H9 (cell line): ENCODE results near the gene PRLHR. TPM values are rescaled to one million over a fixed set of nuclear protein-coding genes. Genes with fewer than 3 reads are reported as not detected.

Experiments
- DNase-seq: peaks from one replicate; pipeline ENCODE4 v3.0.0-alpha.2; 2017
- H2AFZ ChIP-seq: one replicate; pipeline ENCODE4 v1.6.1; 2013; ENCODE audit warnings: mild to moderate bottlenecking, low read length, control low read depth, moderate library complexity
- H2AK5ac ChIP-seq: 2 replicates; pipeline ENCODE4 v1.6.1; 2013; ENCODE audit warnings: low read length, control low read depth, mixed read lengths; ENCODE audit not compliant: insufficient read length
- H2BK120ac ChIP-seq: one replicate; pipeline ENCODE4 v1.6.1; 2013; ENCODE audit warnings: low read depth, mild to moderate bottlenecking, low read length, control low read depth, inconsistent platforms; ENCODE audit not compliant: poor library complexity, severe bottlenecking
- H2BK12ac ChIP-seq: 2 replicates; pipeline ENCODE4 v1.6.1; 2013; ENCODE audit warnings: low read length, control low read depth, mixed read lengths, low read depth; ENCODE audit not compliant: insufficient read length
- H2BK15ac ChIP-seq: 2 replicates; pipeline ENCODE4 v1.6.1; 2013; ENCODE audit warnings: low read depth, low read length, control low read depth
- H2BK20ac ChIP-seq: one replicate; pipeline ENCODE4 v1.6.1; 2013; ENCODE audit warnings: low read depth, mild to moderate bottlenecking, low read length, control low read depth, inconsistent platforms; ENCODE audit not compliant: poor library complexity, severe bottlenecking
- H2BK5ac ChIP-seq: 2 replicates; pipeline ENCODE4 v1.6.1; 2013; ENCODE audit warnings: low read length, control low read depth, mixed read lengths; ENCODE audit not compliant: insufficient read length
- H3K14ac ChIP-seq: 2 replicates; pipeline ENCODE4 v1.6.1; 2013; ENCODE audit warnings: low read length, control low read depth; ENCODE audit not compliant: insufficient read depth
- H3K18ac ChIP-seq: 2 replicates; pipeline ENCODE4 v1.6.1; 2013; ENCODE audit warnings: low read depth, mild to moderate bottlenecking, mixed read lengths, low read length, control low read depth; ENCODE audit not compliant: insufficient read length
- H3K23ac ChIP-seq: 2 replicates; pipeline ENCODE4 v1.6.1; 2013; ENCODE audit warnings: low read length, control low read depth, mixed read lengths, low read depth; ENCODE audit not compliant: insufficient read length
- H3K23me2 ChIP-seq: 2 replicates; pipeline ENCODE4 v1.6.1; 2013; ENCODE audit warnings: low read depth, mild to moderate bottlenecking, mixed read lengths, low read length, control low read depth; ENCODE audit not compliant: insufficient read length, poor library complexity, severe bottlenecking
- H3K27ac ChIP-seq: 2 replicates; pipeline ENCODE4 v1.5.1; 2013; ENCODE audit warnings: low read length, control low read depth, mixed read lengths, low read depth; ENCODE audit not compliant: insufficient read length
- H3K27me3 ChIP-seq: 2 replicates; pipeline ENCODE4 v1.6.1; 2013; ENCODE audit warnings: low read length, control low read depth, inconsistent platforms; ENCODE audit not compliant: insufficient read depth
- H3K4ac ChIP-seq: 2 replicates; pipeline ENCODE4 v1.6.1; 2013; ENCODE audit warnings: low read depth, mild to moderate bottlenecking, control low read depth, inconsistent platforms, low read length, moderate library complexity
- H3K4me1 ChIP-seq: 2 replicates; pipeline ENCODE4 v1.6.1; 2013; ENCODE audit warnings: low read length, control low read depth, inconsistent platforms; ENCODE audit not compliant: insufficient read depth
- H3K4me2 ChIP-seq: 2 replicates; pipeline ENCODE4 v1.6.1; 2013; ENCODE audit warnings: low read length, control low read depth, mixed read lengths; ENCODE audit not compliant: insufficient read length, insufficient read depth
- H3K56ac ChIP-seq: 2 replicates; pipeline ENCODE4 v1.6.1; 2013; ENCODE audit warnings: low read depth, mild to moderate bottlenecking, mixed read lengths, low read length, control low read depth; ENCODE audit not compliant: insufficient read length
- H3K79me1 ChIP-seq: 2 replicates; pipeline ENCODE4 v1.6.1; 2013; ENCODE audit warnings: low read depth, mild to moderate bottlenecking, moderate library complexity, low read length, control low read depth, inconsistent platforms; ENCODE audit not compliant: insufficient read depth, poor library complexity, severe bottlenecking
- H3K79me2 ChIP-seq: 2 replicates; pipeline ENCODE4 v1.6.1; 2013; ENCODE audit warnings: low read length, control low read depth, inconsistent platforms; ENCODE audit not compliant: insufficient read depth
- H3K9ac ChIP-seq: 2 replicates; pipeline ENCODE4 v1.6.1; 2013; ENCODE audit warnings: low read length, control low read depth, mixed read lengths; ENCODE audit not compliant: insufficient read length; ENCODE audit errors: extremely low read depth
- H3K9me3 ChIP-seq: one replicate; pipeline ENCODE4 v1.6.1; 2013; ENCODE audit warnings: low read depth, low read length, inconsistent platforms; ENCODE audit not compliant: control insufficient read depth
- H3T11ph ChIP-seq: one replicate; pipeline ENCODE4 v1.6.1; 2013; ENCODE audit warnings: mild to moderate bottlenecking, low read length, control low read depth, inconsistent platforms
- H4K20me1 ChIP-seq: one replicate; pipeline ENCODE4 v1.6.1; 2013; ENCODE audit not compliant: control insufficient read depth, insufficient read length, insufficient read depth
- H4K5ac ChIP-seq: 2 replicates; pipeline ENCODE4 v1.6.1; 2013; ENCODE audit warnings: low read depth, mild to moderate bottlenecking, mixed read lengths, low read length, control low read depth; ENCODE audit not compliant: insufficient read length
- H4K8ac ChIP-seq: replicated peaks from 2 replicates; pipeline ENCODE4 v1.6.1; 2013; ENCODE audit warnings: low read length, control low read depth, mixed read lengths, low read depth; ENCODE audit not compliant: insufficient read length
- H4K91ac ChIP-seq: 2 replicates; pipeline ENCODE4 v1.6.1; 2013; ENCODE audit warnings: low read depth, mild to moderate bottlenecking, moderate library complexity, mixed read lengths, low read length, control low read depth; ENCODE audit not compliant: insufficient read length
- H3K27ac Mint-ChIP-seq, 3 experiments: 2 replicates in 2 of 3; 3 replicates in 1 of 3; pipeline ENCODE4 v1.8.0; 2020 to 2021; ENCODE audit warnings: mixed read lengths in 3 of 3, mild to moderate bottlenecking in 1 of 3, moderate library complexity in 1 of 3
- H3K27me3 Mint-ChIP-seq: 2 replicates; pipeline ENCODE4 v1.8.0; 2021; ENCODE audit warnings: low read depth, mild to moderate bottlenecking, moderate library complexity, mixed read lengths
- H3K36me3 Mint-ChIP-seq, 3 experiments: 2 replicates in 2 of 3; 3 replicates in 1 of 3; pipeline ENCODE4 v1.8.0; 2020 to 2021; ENCODE audit warnings: low read depth in 3 of 3, mixed read lengths in 3 of 3; ENCODE audit not compliant: insufficient read depth in 1 of 3
- H3K4me1 Mint-ChIP-seq, 2 experiments: 2 replicates each; pipeline ENCODE4 v1.8.0; 2020; ENCODE audit warnings: mixed read lengths in 2 of 2
- H3K4me3 Mint-ChIP-seq, 2 experiments: 2 replicates in 1 of 2; 3 replicates in 1 of 2; pipeline ENCODE4 v1.8.0; 2020 to 2021; ENCODE audit warnings: mild to moderate bottlenecking in 2 of 2, mixed read lengths in 2 of 2, moderate library complexity in 1 of 2
- H3K9me3 Mint-ChIP-seq, 2 experiments: 2 replicates in 1 of 2; 3 replicates in 1 of 2; pipeline ENCODE4 v1.8.0; 2020; ENCODE audit warnings: mild to moderate bottlenecking in 2 of 2, mixed read lengths in 2 of 2, moderate library complexity in 1 of 2
- WGBS: extraction: QIAGEN DNeasy Blood & Tissue Kit; methylation state at CpG from one replicate; pipeline ENCODE4 v1.1.7; 2013; ENCODE audit warnings: missing lambda C conversion rate, low lambda C conversion rate, mixed read lengths; ENCODE audit not compliant: insufficient read length; ENCODE audit errors: extremely low coverage; 5-methylcytosine and 5-hydroxymethylcytosine counted together
- total RNA-seq: library from RNA; stranded (reverse); gene quantifications from 2 replicates; pipeline ENCODE4 v1.2.1, GENCODE V29; 2021
- TF ChIP-seq, protein P1 (sequence below): fragments of 200-600 bp; sonication (generic); conservative IDR thresholded peaks from 3 replicates; pipeline ENCODE4 v1.8.0; 2021; ENCODE audit warnings: antibody characterized with exemption, mild to moderate bottlenecking

Gene PRLHR
- total RNA-seq, 1 experiment from 2014 or later, result not detected

DNA sequence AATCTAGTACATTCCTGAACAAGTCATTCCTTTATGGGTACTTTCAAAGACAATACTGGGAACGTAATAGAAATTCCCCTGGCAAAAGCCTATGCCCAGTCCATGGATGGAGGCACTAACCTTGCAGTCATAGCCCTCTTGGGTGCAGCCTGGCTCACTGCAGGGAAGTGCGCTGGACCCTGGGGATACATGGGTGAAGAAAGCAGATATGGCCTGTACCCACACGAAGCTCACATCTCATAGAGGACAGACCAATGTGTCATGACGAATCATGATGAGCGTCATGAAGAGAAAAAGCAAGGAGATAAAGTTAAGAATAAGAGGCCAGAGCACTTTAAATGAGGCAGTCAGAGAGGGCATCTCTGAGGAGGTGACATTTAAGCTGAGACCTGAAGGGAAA, 11.8 kb downstream of the PRLHR start:
- Histone ChIP-seq H3K56ac (no peak overlapping the region), H3K4me2 (no peak overlapping the region), H3K4me1 (no peaks in the 10 kb centered on the region), H3K23me2 (no peaks in the 10 kb centered on the region), H4K8ac (no peak overlapping the region), H3K79me1 (no peaks in the 10 kb centered on the region), H3K9ac (no peak overlapping the region), H3T11ph (no peak overlapping the region), H2AFZ (no peak overlapping the region), H4K5ac (no peak overlapping the region), H3K18ac (no peak overlapping the region), H2BK5ac (no peak overlapping the region), H4K91ac (no peak overlapping the region), H2BK12ac (no peak overlapping the region), H3K79me2 (no peaks in the 10 kb centered on the region), H3K9me3 (no peaks in the 10 kb centered on the region), H2BK120ac (no peak overlapping the region), H3K4ac (no peak overlapping the region), H3K23ac (no peak overlapping the region), H4K20me1 (no peaks in the 10 kb centered on the region), H2BK15ac (no peak overlapping the region), H3K27ac (no peak overlapping the region), H2BK20ac (no peak overlapping the region), H3K14ac (no peak overlapping the region), H2AK5ac (no peak overlapping the region), H3K27me3 (no peaks in the 10 kb centered on the region)
- Mint-ChIP-seq H3K4me3 (no peak overlapping the region), H3K27ac (no peak overlapping the region), H3K36me3 (no peaks in the 10 kb centered on the region; a peak in 1 of 7 replicates), H3K4me1 (peaks cover 2 to 6% of the 10 kb centered on the region in 2 experiments; a peak in 3 of 4 replicates), H3K9me3 (no peaks in the 10 kb centered on the region), H3K27me3 (peaks cover 15% of the 10 kb centered on the region)
- DNase-seq, result no peak
- TF ChIP-seq, protein P1, sequence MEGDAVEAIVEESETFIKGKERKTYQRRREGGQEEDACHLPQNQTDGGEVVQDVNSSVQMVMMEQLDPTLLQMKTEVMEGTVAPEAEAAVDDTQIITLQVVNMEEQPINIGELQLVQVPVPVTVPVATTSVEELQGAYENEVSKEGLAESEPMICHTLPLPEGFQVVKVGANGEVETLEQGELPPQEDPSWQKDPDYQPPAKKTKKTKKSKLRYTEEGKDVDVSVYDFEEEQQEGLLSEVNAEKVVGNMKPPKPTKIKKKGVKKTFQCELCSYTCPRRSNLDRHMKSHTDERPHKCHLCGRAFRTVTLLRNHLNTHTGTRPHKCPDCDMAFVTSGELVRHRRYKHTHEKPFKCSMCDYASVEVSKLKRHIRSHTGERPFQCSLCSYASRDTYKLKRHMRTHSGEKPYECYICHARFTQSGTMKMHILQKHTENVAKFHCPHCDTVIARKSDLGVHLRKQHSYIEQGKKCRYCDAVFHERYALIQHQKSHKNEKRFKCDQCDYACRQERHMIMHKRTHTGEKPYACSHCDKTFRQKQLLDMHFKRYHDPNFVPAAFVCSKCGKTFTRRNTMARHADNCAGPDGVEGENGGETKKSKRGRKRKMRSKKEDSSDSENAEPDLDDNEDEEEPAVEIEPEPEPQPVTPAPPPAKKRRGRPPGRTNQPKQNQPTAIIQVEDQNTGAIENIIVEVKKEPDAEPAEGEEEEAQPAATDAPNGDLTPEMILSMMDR, result no peak
- WGBS, result no CpG with 5 or more reads among the region's 5 CpGs
